Ammon's horn (tissue), 1 donor: ENCODE results near the gene PRKACG.

Source experiments
- DNase-seq: peaks from one replicate; pipeline ENCODE4 v3.0.0-alpha.2; 2016; ENCODE audit warnings: low spot score

PRKACG gene

GRCh38 chr9:68983522-68984424 lies 30.1 kb downstream of the PRKACG start:
- DNase-seq, result no peak

GRCh38 chr9:68983008-68983411 lies 30.9 kb downstream of the PRKACG start:
- DNase-seq, result no peak

- no peak for DNase-seq
Observed at GRCh38 chr9:68981789-68982188, 32.1 kb downstream of the PRKACG start.

- no peak for DNase-seq
Observed at GRCh38 chr9:68980341-68980914, 33.5 kb downstream of the PRKACG start.

GRCh38 chr9:68979538-68980314 lies 34.2 kb downstream of the PRKACG start:
- DNase-seq, result peak; percentile 73

- no peak for DNase-seq
Observed at GRCh38 chr9:68978501-68978900, 35.4 kb downstream of the PRKACG start.

GRCh38 chr9:68978066-68978465 lies 35.8 kb downstream of the PRKACG start:
- no peak for DNase-seq

GRCh38 chr9:68975365-68976043 lies 38.4 kb downstream of the PRKACG start:
- DNase-seq, result no peak

- no peak for DNase-seq
Observed at GRCh38 chr9:68974901-68975300, 39.0 kb downstream of the PRKACG start.

GRCh38 chr9:68974431-68974830 lies 39.5 kb downstream of the PRKACG start:
- DNase-seq, result no peak

GRCh38 chr9:68973619-68974018 lies 40.3 kb downstream of the PRKACG start:
- no peak for DNase-seq

GRCh38 chr9:68970151-68970550 lies 43.8 kb downstream of the PRKACG start:
- DNase-seq, result no peak

GRCh38 chr9:68969538-68969937 lies 44.4 kb downstream of the PRKACG start:
- DNase-seq, result no peak

GRCh38 chr9:68967800-68968199 lies 46.1 kb downstream of the PRKACG start:
- DNase-seq, result no peak

- no peak for DNase-seq
Observed at GRCh38 chr9:68966496-68966944, 47.4 kb downstream of the PRKACG start.

GRCh38 chr9:68964765-68965164 lies 49.1 kb downstream of the PRKACG start:
- no peak for DNase-seq

GRCh38 chr9:68964102-68964541 lies 49.8 kb downstream of the PRKACG start:
- no peak for DNase-seq

- DNase-seq, result no peak
Observed at GRCh38 chr9:68963416-68963815, 50.5 kb downstream of the PRKACG start.
